Stimulated activated CD8-positive, alpha-beta memory T cell treated with anti-CD3 and anti-CD28 coated beads, Interleukin-12 subunit alpha, Interleukin-12 subunit beta, amount 100 ng/mL, for 24 hours (primary cell): ENCODE measurements around the gene C11orf86.

Experiments used
- DNase-seq: peaks from one replicate; pipeline ENCODE4 v3.0.0-alpha.2; 2020; ENCODE audit errors: extremely low read depth

Gene C11orf86

DNA sequence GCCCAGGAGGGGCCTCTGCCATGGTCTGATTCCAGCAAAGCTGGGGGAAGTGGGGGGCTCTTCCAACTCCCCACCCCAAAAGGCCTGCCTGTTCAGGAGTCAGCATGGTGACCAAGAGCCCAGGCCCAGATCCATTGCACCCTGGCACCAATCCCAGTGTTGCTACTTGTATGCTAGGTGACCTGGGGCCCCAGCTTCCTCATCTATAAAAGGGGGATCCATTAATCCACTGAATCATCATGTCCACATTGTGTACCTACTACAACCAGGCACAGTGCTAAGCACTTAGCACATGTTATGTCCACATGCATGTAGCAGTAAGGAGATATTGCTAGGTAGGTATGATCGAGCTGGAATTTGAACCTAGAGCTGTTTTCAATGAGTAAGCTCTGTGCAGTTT is 49.9 kb downstream of the C11orf86 start:
- no peak for DNase-seq

- DNase-seq = no peak
These were observed 50.6 kb downstream of the C11orf86 start for GRCh38 chr11:67025750-67026149.
